Measurements from ENCODE around the gene C1QC. TPM values are rescaled to one million over a fixed set of nuclear protein-coding genes. Genes with fewer than 3 reads are reported as not detected.

The C1QC gene
- total RNA-seq, 4 donors from 2014 or later: 224 to 461 (median 398) TPM

GRCh38 chr1:22600071-22600816 is 43.2 kb upstream of the C1QC start:
- DNase-seq (ENCODE audit: low spot score) (no peak), ATAC-seq (ENCODE audit: low FRiP score) (no peak)
- TF ChIP-seq CTCF (IDR thresholded peaks at IDR 0.05): no peak

- DNase-seq (ENCODE audit: low spot score): no peak
- ATAC-seq (ENCODE audit: low FRiP score): no peak
- no peak for TF ChIP-seq CTCF (IDR thresholded peaks at IDR 0.05)
Measured at GRCh38 chr1:22600817-22601605, 42.4 kb upstream of the C1QC start.

- TF ChIP-seq CTCF (IDR thresholded peaks at IDR 0.05): no peak
- ATAC-seq (ENCODE audit: low FRiP score): no peak
- DNase-seq (ENCODE audit: low spot score): no peak
Measured at GRCh38 chr1:22601610-22602009, 41.8 kb upstream of the C1QC start.

- no peak for DNase-seq (ENCODE audit: low spot score)
- no peak for TF ChIP-seq CTCF (IDR thresholded peaks at IDR 0.05)
- no peak for ATAC-seq (ENCODE audit: low FRiP score)
Measured at GRCh38 chr1:22602060-22602740, 41.2 kb upstream of the C1QC start.

GRCh38 chr1:22606161-22606560 is 37.3 kb upstream of the C1QC start:
- no peak for ATAC-seq (ENCODE audit: low FRiP score)
- no peak for TF ChIP-seq CTCF (IDR thresholded peaks at IDR 0.05)
- DNase-seq (ENCODE audit: low spot score): no peak

- TF ChIP-seq CTCF (IDR thresholded peaks at IDR 0.05): no peak
- no peak for ATAC-seq (ENCODE audit: low FRiP score)
Measured at GRCh38 chr1:22607154-22607553, 36.3 kb upstream of the C1QC start.

More at GRCh38 chr1:22607154-22607553, 36.3 kb upstream of the C1QC start:
- no peak for DNase-seq (ENCODE audit: low spot score)

Measured in omental fat pad (tissue), 4 donors.